ENCODE measurements around the gene TAF11L3. TPM values are rescaled to one million over a fixed set of nuclear protein-coding genes. Genes with fewer than 3 reads are reported as not detected.
A peak's percentile ranks its signal among the peaks of the same experiment; 100 is the strongest.

Gene TAF11L3
- total and polyA plus RNA-seq, 9 of the 15 experiments (the other 6 are each of a cell fraction or from before 2014, with no cell fraction given) = 0.20 TPM; not detected in 8

- no peak for TF ChIP-seq ZNF134 (CRISPR knock-in tag; conservative IDR thresholded peaks at IDR 0.05)
- TF ChIP-seq ZNF263 (CRISPR knock-in tag; IDR thresholded peaks at IDR 0.05; ENCODE audit: borderline replicate concordance) = no peak
- TF ChIP-seq CHCHD3 (CRISPR knock-in tag; IDR thresholded peaks at IDR 0.05) = no peak
- TF ChIP-seq DDX20 (tag; IDR thresholded peaks at IDR 0.05; ENCODE audit: low read depth) = no peak
- TF ChIP-seq COPS2 (conservative IDR thresholded peaks at IDR 0.05) = no peak
- TF ChIP-seq GTF3C2 (IDR thresholded peaks at IDR 0.05; ENCODE audit: borderline replicate concordance, extremely low read depth, insufficient read length) = no peak
- TF ChIP-seq SMC3 (conservative IDR thresholded peaks at IDR 0.05; ENCODE audit: insufficient read depth, low read depth, low read length) = no peak
- no peak for TF ChIP-seq POLR2A (conservative IDR thresholded peaks at IDR 0.05)
- 0 out of 2 replicates have a peak, but pooled peaks have one; percentile 23 for TF ChIP-seq DPF2 (IDR thresholded peaks at IDR 0.05)
- no peak for TF ChIP-seq ZNF79 (CRISPR knock-in tag; IDR thresholded peaks at IDR 0.05; ENCODE audit: low read depth)
- no peak for TF ChIP-seq HBP1 (CRISPR knock-in tag; IDR thresholded peaks at IDR 0.05)
- no peak for TF ChIP-seq NONO (IDR thresholded peaks at IDR 0.05; ENCODE audit: low read depth in 2 of 2, low read length in 1 of 2)
- no peak for TF ChIP-seq ZNF318 (IDR thresholded peaks at IDR 0.05; ENCODE audit: borderline replicate concordance in 1 of 2, low read depth in 1 of 2)
- TF ChIP-seq ELF1 (tag; IDR thresholded peaks at IDR 0.05) = no peak
Observed at GRCh38 chr5:17482790-17483189, 35.4 kb upstream of the TAF11L3 start (continued).
